Measurements from ENCODE around the gene DNMT1.
A peak's percentile ranks its signal among the peaks of the same experiment; 100 is the strongest.

Gene DNMT1

GRCh38 chr19:10141479-10141878, 53.3 kb downstream of the DNMT1 start:
- FAIRE-seq (no peak), DNase-seq (ENCODE audit: insufficient read length, low spot score) (no peak)
- TF ChIP-seq, protein P1, sequence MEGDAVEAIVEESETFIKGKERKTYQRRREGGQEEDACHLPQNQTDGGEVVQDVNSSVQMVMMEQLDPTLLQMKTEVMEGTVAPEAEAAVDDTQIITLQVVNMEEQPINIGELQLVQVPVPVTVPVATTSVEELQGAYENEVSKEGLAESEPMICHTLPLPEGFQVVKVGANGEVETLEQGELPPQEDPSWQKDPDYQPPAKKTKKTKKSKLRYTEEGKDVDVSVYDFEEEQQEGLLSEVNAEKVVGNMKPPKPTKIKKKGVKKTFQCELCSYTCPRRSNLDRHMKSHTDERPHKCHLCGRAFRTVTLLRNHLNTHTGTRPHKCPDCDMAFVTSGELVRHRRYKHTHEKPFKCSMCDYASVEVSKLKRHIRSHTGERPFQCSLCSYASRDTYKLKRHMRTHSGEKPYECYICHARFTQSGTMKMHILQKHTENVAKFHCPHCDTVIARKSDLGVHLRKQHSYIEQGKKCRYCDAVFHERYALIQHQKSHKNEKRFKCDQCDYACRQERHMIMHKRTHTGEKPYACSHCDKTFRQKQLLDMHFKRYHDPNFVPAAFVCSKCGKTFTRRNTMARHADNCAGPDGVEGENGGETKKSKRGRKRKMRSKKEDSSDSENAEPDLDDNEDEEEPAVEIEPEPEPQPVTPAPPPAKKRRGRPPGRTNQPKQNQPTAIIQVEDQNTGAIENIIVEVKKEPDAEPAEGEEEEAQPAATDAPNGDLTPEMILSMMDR (IDR thresholded peaks at IDR 0.05; ENCODE audit: insufficient read depth, missing control alignments) = no peak

DNA sequence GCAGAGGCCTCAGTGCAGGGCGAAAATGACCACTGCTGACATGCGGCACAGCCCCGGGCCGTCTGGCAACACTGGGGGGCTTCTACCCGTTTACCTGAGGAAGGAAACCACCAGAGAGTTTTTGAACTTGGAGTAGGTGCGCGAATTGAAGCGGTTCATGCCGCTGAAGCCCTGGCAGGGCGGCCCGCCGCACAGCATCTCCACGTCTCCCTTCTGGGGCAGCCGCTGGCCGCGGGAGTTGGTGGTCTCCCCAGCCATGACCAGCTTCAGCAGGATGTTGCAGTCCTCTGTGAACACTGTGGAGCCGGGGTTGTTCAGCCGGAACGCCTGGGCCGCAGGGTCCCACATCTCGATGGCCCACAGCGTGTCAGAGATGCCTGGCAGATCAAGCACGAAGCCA, 54.8 kb downstream of the DNMT1 start:
- TF ChIP-seq, protein P1 (IDR thresholded peaks at IDR 0.05; ENCODE audit: insufficient read depth, missing control alignments) = no peak
- DNase-seq (ENCODE audit: insufficient read length, low spot score) (no peak), FAIRE-seq (no peak)

DNA sequence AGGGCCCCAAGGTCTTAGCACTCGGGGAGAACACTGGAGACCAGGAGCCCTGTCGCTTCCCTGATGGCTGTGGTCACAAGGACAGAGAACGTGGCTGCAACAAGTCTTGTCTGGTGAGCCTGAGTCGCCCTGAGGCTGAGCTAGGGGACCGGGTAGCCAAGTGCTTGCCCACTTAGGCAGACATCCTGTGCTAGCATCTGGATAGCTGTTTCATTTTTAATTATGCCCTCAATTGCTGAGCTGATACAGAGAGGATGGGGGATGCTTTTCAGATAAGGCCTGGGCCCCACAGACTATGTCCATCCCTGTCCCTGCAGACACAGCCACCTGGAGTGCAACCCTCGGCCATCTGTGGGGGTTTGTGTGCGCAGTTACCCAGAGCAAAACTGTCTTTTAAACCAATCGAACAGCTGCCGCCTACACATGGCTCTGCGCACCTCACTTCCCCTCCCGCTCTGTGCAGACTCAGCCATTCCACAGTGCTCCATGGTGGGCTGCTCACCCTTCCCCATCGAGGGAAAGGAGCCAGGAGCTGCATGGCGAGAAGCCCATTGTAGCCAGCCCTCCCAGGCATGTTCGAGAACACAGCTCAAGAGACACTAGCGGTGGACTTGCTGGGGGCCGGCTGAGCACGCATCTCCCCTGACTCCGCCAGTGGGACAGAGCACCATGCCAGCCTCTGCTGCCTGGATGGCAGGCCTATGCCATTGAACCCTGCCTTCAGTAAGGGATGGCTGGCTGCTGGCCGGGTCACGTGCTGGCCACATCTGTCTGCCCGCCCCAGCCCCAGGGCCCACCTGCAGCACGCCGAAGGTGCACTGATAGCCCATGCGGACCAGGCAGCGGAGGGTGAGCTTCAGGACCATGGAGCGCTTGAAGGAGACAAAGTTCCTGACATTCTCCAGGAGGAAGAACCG, 55.6 kb downstream of the DNMT1 start:
- TF ChIP-seq, protein P1 (IDR thresholded peaks at IDR 0.05; ENCODE audit: insufficient read depth, missing control alignments) = no peak
- DNase-seq (ENCODE audit: insufficient read length, low spot score) (peak; percentile 19), FAIRE-seq (no peak)

GRCh38 chr19:10137751-10138682, 56.7 kb downstream of the DNMT1 start:
- no peak for FAIRE-seq
- peak; percentile 8 for DNase-seq (ENCODE audit: insufficient read length, low spot score)
- TF ChIP-seq, protein P1 (IDR thresholded peaks at IDR 0.05; ENCODE audit: insufficient read depth, missing control alignments) = no peak

DNA sequence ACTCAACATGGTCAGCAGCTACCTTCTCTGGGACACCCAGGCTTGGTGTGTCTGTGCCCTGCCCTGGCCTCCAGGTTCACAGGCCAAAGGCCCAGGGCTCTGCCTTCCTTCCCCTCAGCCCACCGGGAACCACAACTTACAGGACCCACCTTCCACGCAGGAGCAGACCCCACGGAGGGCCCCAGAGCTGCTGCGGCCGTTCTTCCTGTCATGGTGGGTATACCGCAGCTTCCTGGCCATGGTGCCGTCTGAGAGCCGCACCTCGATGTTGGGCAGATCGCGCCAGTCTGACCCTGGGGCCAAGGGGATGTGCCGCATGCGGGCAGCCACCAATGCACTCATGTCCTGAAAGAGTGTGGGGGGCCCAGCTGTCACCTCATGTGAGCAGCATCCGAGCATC, 57.8 kb downstream of the DNMT1 start:
- FAIRE-seq (no peak), DNase-seq (ENCODE audit: insufficient read length, low spot score) (peak; percentile 5)
- TF ChIP-seq, protein P1 (IDR thresholded peaks at IDR 0.05; ENCODE audit: insufficient read depth, missing control alignments) = no peak

GRCh38 chr19:10135551-10136334, 59.0 kb downstream of the DNMT1 start:
- TF ChIP-seq, protein P1 (IDR thresholded peaks at IDR 0.05; ENCODE audit: insufficient read depth, missing control alignments) = no peak
- no peak for FAIRE-seq
- peak; percentile 10 for DNase-seq (ENCODE audit: insufficient read length, low spot score)

Data from D721Med (cell line).